NB4 (cell line): ENCODE results near the gene MAGEB4.
"Not testable (repeated sequence)": the region's sequence is repeated elsewhere in the genome, so short reads cannot be mapped to it uniquely, and the experiment has no call there.

ENCODE experiments used
- CTCF ChIP-seq: IDR thresholded peaks from one replicate; pipeline ENCODE4 v1.5.1; 2012; ENCODE audit warnings: low read depth, low read length
- MAX ChIP-seq: IDR thresholded peaks from 2 replicates; pipeline ENCODE4 v1.6.1; 2011; ENCODE audit warnings: low read depth, low read length
- POLR2A ChIP-seq: IDR thresholded peaks from 2 replicates; pipeline ENCODE4 v1.6.1; 2011; ENCODE audit warnings: mild to moderate bottlenecking; ENCODE audit not compliant: insufficient read length; ENCODE audit errors: extremely low read depth

- TF ChIP-seq MAX, POLR2A, CTCF: not testable (repeated sequence)
Observed at GRCh38 chrX:30193910-30194309, 47.9 kb upstream of the MAGEB4 start.
